CD4-positive, alpha-beta T cell treated with Interferon alpha-2 for 1 hour (primary cell): Measurements from ENCODE around the gene PHF2.

Experiments used
- DNase-seq, 2 donors: peaks; one replicate each; pipeline ENCODE4 v3.0.0-alpha.2; 2020 to 2022

PHF2 gene

GRCh38 chr9:93603011-93603410, 26.6 kb downstream of the PHF2 start:
- DNase-seq = no peak

- DNase-seq = no peak
Observed at GRCh38 chr9:93603906-93604326, 27.5 kb downstream of the PHF2 start.

GRCh38 chr9:93606187-93606586, 29.8 kb downstream of the PHF2 start:
- no peak for DNase-seq

DNA sequence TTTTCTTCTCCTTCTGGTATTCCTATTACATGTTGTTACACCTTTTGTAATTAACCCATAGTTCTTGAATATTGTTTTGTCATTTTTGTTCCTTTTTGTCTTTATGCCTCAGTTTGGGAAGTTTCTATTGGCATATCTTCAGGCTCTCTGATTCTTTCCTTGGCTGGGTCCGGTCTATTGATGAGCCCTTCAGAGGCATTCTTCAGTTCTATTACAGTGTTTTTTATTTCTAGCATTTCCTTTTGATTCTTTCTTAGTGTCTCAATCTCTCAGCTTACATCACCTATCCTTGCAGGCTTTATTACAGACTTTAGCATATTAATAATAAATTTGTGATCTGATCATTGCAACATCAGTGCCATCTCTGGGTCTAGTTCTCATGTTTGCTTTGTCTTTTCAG, 33.8 kb downstream of the PHF2 start:
- no peak for DNase-seq

- no peak for DNase-seq
Observed at GRCh38 chr9:93612052-93612795, 35.8 kb downstream of the PHF2 start.

DNA sequence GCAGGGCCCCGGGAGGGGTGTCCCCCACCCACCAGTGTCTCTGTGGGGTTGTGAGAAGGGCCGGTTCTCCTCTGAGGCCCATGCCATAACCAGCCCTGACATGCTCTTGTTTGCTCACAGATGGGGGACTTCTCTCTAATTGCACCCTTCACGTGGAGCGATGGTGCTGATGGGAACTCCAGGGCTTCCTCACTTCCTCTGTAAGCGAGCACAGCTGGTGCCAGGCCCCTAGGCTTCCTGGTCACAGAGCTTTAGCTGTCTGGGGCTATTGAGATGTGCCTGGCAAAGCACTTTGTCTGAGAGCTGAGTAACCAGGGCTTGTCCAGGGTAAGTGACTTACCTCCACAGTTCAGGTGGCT, 36.4 kb downstream of the PHF2 start:
- no peak for DNase-seq

DNA sequence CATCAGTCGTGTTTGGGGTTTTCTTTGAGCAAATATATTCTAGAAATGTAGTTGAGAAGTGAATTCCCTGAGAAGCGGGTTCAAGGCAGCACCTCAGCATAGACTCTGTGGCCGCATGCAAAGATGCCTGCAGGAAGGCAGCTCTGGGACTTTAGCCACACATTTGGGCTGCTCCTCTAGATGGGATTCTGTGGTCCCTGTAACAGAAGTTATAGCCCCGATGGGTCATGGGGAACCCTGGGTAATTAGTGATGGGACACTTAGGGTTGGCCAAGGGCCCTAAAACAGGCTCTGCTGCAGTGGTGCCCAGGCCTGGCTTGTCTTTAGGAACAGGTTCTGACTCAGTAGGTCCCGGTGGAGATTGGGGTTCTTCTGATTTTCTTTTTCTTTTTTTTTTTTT, 36.8 kb downstream of the PHF2 start:
- no peak for DNase-seq

GRCh38 chr9:93613791-93614190, 37.4 kb downstream of the PHF2 start:
- no peak for DNase-seq

DNA sequence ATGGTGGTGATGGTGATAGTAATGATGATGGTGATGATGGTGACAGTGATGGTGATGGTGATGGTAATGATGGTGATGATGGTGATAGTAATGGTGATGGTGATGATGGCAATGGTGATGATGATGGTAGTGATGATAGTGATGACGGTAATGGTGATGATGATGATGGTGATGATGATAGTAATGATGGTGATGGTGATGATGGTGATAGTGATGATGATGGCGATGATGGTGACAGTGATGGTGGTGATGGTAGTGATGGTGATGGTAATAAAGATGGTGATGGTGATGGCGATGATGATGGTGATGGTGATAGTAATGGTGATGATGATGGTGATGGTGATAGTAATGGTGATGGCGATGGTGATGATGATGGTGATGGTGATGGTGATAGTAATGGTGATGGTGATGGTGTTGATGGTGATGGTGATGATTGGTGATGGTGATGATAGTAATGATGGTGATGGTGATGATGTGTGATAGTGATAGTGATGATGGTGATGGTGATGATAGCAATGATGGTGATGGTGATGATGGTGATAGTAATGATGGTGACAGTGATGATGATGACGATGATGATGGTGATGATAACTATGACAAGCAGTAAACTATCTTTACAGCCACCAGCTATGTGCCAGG, 38.6 kb downstream of the PHF2 start:
- DNase-seq = no peak

- DNase-seq = no peak
Observed at GRCh38 chr9:93616044-93616443, 39.7 kb downstream of the PHF2 start.

DNA sequence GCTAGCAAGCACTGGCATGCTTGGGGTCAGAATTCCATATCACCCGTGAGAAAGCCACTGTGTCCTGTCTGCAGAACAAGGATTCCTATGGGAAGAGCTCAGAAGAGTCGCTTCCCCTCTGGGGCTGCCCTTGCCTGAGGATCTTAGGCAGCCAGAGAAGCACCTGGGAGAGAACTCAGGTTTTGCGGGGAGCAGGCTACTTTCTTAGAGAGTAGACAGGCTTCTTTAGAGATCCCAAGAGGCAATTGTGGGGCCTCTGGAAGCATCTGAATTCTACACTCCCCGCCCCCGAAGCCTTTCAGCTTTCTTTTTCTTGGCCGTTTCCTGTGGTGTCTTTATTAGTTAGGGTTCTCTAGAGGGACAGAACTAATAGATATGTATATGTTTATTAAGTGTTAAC, 40.9 kb downstream of the PHF2 start:
- no peak for DNase-seq

GRCh38 chr9:93619272-93619775, 42.9 kb downstream of the PHF2 start:
- DNase-seq = no peak

GRCh38 chr9:93620041-93620506, 43.7 kb downstream of the PHF2 start:
- DNase-seq = no peak

- DNase-seq = no peak
Observed at GRCh38 chr9:93620881-93621820, 44.8 kb downstream of the PHF2 start.

GRCh38 chr9:93621922-93622321, 45.5 kb downstream of the PHF2 start:
- no peak for DNase-seq

DNA sequence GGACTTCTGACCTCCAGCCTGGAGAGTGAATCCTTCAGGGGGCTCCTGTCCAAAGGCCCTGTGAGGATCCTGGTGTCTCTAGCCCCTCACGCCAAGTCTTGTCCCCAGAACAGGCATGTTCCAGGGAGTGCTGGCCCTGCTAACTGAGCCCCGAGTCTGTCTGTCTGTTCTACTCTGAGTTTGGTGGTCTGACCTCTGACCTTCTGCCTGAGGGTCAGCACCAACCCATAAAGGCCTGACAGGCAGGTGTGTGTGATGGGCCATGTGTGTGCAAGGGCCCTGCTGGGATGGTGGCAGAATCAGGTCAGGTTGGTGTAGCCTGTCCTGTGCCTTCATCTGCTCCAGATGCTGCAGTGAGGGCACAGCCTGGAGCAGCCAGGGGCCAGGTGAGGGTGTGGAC, 46.3 kb downstream of the PHF2 start:
- no peak for DNase-seq

- DNase-seq = no peak
Observed at GRCh38 chr9:93623753-93624152, 47.4 kb downstream of the PHF2 start.

GRCh38 chr9:93624431-93624834, 48.0 kb downstream of the PHF2 start:
- no peak for DNase-seq

DNA sequence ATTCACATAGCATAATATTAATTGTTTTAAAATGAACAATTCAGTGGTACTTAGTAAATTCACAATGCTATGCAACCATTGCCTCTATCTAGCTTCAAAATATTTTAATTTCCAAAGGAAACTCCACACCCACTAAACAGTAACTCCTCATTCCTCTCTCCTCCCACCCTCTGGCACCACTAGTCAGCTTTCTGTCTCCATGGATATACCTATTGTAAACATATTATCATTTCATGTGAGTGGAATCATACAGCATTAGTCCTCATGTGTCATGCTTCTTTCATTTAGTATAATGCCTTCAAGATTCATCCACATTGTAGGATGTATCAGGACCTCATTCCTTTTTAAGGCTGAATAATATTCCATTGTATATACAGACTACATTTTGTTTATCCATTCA, 48.6 kb downstream of the PHF2 start:
- DNase-seq = no peak

DNA sequence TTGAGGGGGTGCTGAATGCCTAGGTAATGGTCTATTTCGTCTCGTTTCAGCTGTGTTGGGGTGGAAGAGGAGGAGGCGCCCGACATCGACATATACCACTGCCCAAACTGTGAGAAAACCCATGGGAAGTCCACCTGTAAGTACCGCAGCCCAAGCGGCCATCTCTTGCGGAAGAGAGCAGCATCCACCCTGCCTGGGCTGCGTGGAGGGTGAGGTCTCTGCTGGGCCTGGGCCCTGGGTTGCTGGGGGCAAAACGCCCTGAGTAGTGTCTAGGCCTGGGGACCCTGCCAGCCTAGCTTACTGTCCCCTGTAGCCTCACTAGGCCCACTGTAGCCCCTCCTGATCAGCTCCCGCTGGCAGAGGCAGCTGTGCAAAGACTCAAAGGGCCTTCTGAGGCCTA, 53.5 kb downstream of the PHF2 start:
- DNase-seq = no peak

DNA sequence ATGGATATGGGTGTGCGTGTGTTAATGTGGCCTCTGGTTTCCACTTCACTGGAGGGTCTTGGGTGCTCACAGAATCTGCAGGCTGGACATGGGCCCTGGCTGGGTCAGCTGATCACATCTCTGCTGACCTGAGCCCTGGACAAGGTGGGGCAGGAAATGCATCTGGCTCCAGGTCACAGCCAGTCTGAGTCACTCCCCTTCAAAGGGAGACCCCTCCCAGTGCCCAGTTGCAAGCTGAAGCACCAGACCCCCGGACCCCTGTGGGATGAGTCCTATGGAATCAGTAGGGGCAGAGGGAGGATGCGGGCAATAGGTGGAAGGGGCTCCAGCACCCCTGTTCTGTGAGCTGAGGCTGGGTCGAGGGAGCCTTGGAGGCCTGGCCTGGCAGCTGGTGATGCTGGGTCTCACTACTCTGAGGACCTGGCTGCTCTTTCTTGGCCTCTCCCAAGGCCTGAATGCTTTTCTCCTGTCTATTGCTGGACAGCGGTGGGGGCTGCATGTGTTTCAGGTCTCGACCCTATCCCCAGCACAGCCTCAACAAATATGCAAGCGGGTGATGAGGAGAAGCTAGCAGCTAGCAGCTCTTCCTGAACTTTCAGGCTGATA, 54.5 kb downstream of the PHF2 start:
- DNase-seq = no peak

GRCh38 chr9:93633492-93634221, 57.3 kb downstream of the PHF2 start:
- DNase-seq = no peak
